Testis (tissue), 2 donors: ENCODE results near the gene ITPK1.

ENCODE experiments used
- POLR2A ChIP-seq: fragments of 450-650 bp; IDR thresholded peaks from one replicate; pipeline ENCODE4 v1.6.1; 2017; ENCODE audit warnings: antibody characterized with exemption, mild to moderate bottlenecking, moderate library complexity
- TF ChIP-seq, protein P1 (sequence below), 3 experiments: fragments of 450-650 bp in 2 of 3; fragments of 200-600 bp in 1 of 3; sonication (generic) in 1 of 3; IDR thresholded peaks; one replicate each; pipeline ENCODE4 v1.5.1; 2016 to 2019; ENCODE audit warnings: antibody characterized with exemption in 3 of 3, mild to moderate bottlenecking in 2 of 3, moderate library complexity in 1 of 3

DNA sequence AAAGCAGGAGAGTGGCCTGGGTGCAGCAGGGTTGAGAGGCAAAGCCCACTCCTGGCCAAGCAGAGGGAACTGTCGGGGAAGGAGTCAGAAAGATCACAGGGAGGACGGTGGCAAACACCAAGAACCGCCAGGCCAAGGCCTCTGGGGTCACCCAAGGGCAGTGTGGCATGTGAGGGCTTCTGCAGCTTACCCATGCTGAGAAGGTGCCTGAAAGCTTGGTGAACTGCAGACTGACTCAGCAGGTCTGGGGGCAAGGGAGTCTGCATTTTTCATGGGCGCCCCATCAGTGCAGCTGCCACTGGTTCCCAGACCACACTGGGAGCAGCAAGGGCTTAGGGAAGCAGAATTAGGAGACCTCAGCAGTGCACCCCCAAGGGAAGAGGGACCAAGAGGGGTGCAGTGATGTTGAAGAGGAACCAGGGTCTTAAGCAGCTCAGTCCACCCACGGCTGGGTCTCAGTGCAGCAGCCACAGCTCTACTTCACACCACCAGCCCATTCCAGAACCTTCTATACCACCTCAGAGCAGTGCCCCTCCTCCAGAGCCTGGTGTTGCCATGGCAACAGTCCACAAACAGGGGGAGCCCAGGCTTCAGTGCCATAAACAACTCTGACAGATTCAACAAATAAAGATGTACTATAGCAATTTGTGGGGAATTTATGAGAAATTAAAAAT is 59.4 kb downstream of the ITPK1 start:
- TF ChIP-seq POLR2A, result no peak
- TF ChIP-seq, protein P1, sequence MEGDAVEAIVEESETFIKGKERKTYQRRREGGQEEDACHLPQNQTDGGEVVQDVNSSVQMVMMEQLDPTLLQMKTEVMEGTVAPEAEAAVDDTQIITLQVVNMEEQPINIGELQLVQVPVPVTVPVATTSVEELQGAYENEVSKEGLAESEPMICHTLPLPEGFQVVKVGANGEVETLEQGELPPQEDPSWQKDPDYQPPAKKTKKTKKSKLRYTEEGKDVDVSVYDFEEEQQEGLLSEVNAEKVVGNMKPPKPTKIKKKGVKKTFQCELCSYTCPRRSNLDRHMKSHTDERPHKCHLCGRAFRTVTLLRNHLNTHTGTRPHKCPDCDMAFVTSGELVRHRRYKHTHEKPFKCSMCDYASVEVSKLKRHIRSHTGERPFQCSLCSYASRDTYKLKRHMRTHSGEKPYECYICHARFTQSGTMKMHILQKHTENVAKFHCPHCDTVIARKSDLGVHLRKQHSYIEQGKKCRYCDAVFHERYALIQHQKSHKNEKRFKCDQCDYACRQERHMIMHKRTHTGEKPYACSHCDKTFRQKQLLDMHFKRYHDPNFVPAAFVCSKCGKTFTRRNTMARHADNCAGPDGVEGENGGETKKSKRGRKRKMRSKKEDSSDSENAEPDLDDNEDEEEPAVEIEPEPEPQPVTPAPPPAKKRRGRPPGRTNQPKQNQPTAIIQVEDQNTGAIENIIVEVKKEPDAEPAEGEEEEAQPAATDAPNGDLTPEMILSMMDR (IDR thresholded peaks at IDR 0.05), result no peak
